Kidney epithelial cell (primary cell): ENCODE data around the gene BLOC1S1. TPM values are rescaled to one million over a fixed set of nuclear protein-coding genes. Genes with fewer than 3 reads are reported as not detected.

Experiments used
- DNase-seq: peaks from one replicate; pipeline ENCODE4 v3.0.0-alpha.2; 2010; ENCODE audit warnings: low read depth
- H3K27me3 ChIP-seq: 2 replicates; pipeline ENCODE4 v1.6.0; 2011; ENCODE audit warnings: low read length; ENCODE audit not compliant: control insufficient read depth, insufficient read depth
- H3K36me3 ChIP-seq: 2 replicates; pipeline ENCODE4 v1.5.1; 2011; ENCODE audit warnings: low read length; ENCODE audit not compliant: control insufficient read depth, insufficient read depth
- H3K4me3 ChIP-seq: 2 replicates; pipeline ENCODE4 v1.5.1; 2011; ENCODE audit warnings: low read depth, mild to moderate bottlenecking, control low read depth, low read length
- CTCF ChIP-seq: IDR thresholded peaks from 2 replicates; pipeline ENCODE4 v1.5.1; 2011; ENCODE audit warnings: mild to moderate bottlenecking, moderate library complexity, low read length, control low read depth, inconsistent platforms; ENCODE audit not compliant: insufficient read depth, poor library complexity, severe bottlenecking
- total RNA-seq: library from RNA; depleted of rRNA; stranded (reverse); fragments of >200 nt; gene quantifications from 2 replicates; pipeline ENCODE4 v1.2.3, GENCODE V29; 2015

The BLOC1S1 gene
- total RNA-seq, 1 donor from 2014 or later: 109 TPM

- Histone ChIP-seq H3K4me3 (no peak overlapping the region), H3K36me3 (no peaks in the 10 kb centered on the region), H3K27me3 (no peaks in the 10 kb centered on the region)
- DNase-seq: no peak
- no peak for TF ChIP-seq CTCF
Measured at GRCh38 chr12:55683676-55684075, 32.2 kb upstream of the BLOC1S1 start.

- no peak for TF ChIP-seq CTCF
- Histone ChIP-seq H3K4me3 (no peak overlapping the region), H3K36me3 (no peaks in the 10 kb centered on the region), H3K27me3 (no peaks in the 10 kb centered on the region)
- DNase-seq: no peak
Measured at GRCh38 chr12:55684761-55685370, 31.0 kb upstream of the BLOC1S1 start.

GRCh38 chr12:55685671-55686070 is 30.2 kb upstream of the BLOC1S1 start:
- H3K4me3 ChIP-seq: no peak overlapping the region
- H3K36me3 ChIP-seq: no peaks in the 10 kb centered on the region
- no peak for TF ChIP-seq CTCF
- no peaks in the 10 kb centered on the region for H3K27me3 ChIP-seq
- no peak for DNase-seq

- no peaks in the 10 kb centered on the region for H3K36me3 ChIP-seq
- no peak overlapping the region for H3K4me3 ChIP-seq
- H3K27me3 ChIP-seq: no peaks in the 10 kb centered on the region
- no peak for DNase-seq
- no peak for TF ChIP-seq CTCF
Measured at GRCh38 chr12:55686366-55687010, 29.4 kb upstream of the BLOC1S1 start.

- no peak for TF ChIP-seq CTCF
- no peak for DNase-seq
- no peaks in the 10 kb centered on the region for H3K36me3 ChIP-seq
- H3K4me3 ChIP-seq: no peak overlapping the region
- H3K27me3 ChIP-seq: no peaks in the 10 kb centered on the region
Measured at GRCh38 chr12:55687746-55688145, 28.1 kb upstream of the BLOC1S1 start.
